ENCODE data around the gene CPNE5. TPM values are rescaled to one million over a fixed set of nuclear protein-coding genes. Genes with fewer than 3 reads are reported as not detected.

Gene CPNE5
- total and polyA plus RNA-seq, 7 donors = 0.03 to 1.7 (median 0.41) TPM

DNA sequence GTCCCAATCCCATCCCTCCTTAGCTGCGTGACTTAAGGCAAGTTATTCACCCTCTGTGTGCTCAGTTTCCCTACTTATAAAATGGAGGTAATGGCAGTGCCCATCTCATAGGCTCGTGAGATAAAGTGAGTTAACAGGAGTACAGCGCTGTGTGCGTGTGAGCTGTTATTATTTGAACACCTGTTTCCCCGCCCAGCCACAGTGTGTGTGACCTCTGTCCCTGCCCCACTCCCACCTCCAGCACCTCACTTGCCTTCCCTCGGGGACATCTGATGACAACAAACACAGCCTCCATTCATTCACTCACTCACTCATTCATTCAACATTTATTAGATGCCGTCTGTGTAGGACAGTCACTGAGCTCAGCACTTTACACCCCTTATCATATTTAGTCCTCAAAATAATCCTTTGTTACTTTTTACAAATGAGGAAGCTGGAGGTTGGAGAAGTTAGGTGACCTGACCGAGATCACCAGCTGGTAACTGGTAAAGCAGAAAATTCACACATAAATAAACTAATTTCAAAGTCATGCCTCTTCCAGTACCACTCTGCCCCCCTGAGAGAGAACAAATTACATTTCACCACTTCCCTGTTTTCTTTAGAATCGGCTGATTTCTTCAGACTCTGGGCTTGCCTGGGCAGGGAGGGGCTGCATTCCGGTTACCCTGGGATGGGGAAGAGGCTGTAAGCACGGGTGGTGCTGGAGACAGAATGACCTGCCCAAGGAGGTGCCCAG is 58.6 kb downstream of the CPNE5 start:
- WGBS, 3 donors = 70 to 74% (median 73%) methylated on average over 11 of the region's 11 CpGs
- Histone ChIP-seq H3K4me3 (no peak overlapping the region), H3K36me3 (ENCODE audit: insufficient read depth in 1 of 2, low read depth in 1 of 2) (no peaks in the 10 kb centered on the region), H3K4me1 (no peaks in the 10 kb centered on the region), H3K9me3 (no peaks in the 10 kb centered on the region), H3K27ac (no peak overlapping the region), H3K27me3 (ENCODE audit: insufficient read depth in 3 of 3, low read length in 2 of 3) (peaks cover 0 to 3% (median 0%) of the 10 kb centered on the region in 3 donors)
- TF ChIP-seq, protein P1, sequence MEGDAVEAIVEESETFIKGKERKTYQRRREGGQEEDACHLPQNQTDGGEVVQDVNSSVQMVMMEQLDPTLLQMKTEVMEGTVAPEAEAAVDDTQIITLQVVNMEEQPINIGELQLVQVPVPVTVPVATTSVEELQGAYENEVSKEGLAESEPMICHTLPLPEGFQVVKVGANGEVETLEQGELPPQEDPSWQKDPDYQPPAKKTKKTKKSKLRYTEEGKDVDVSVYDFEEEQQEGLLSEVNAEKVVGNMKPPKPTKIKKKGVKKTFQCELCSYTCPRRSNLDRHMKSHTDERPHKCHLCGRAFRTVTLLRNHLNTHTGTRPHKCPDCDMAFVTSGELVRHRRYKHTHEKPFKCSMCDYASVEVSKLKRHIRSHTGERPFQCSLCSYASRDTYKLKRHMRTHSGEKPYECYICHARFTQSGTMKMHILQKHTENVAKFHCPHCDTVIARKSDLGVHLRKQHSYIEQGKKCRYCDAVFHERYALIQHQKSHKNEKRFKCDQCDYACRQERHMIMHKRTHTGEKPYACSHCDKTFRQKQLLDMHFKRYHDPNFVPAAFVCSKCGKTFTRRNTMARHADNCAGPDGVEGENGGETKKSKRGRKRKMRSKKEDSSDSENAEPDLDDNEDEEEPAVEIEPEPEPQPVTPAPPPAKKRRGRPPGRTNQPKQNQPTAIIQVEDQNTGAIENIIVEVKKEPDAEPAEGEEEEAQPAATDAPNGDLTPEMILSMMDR (IDR thresholded peaks at IDR 0.05) = no peak
- ATAC-seq (no peak), DNase-seq (no peak)
- intact Hi-C loops (cut with DNase I) = no loop called here

DNA sequence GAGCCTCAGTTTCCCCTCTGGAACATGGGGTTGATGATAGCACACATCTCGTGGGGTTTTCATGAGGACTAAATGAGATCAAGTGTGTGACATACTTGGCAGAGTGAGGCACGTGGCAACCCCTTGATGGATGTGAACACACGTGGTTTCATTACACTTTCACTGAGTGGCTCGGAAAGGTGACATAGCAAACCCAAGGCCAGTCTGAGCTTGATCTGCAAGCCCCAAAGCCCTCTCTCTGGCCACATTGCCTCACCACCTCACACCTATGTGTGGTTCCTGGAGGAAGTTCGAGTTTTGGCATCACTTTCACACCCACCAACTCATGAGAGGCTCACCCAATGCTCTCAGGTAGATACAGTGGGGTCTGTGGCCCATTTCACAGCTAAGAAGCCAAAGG is 60.0 kb downstream of the CPNE5 start:
- H3K4me1 ChIP-seq = no peaks in the 10 kb centered on the region
- intact Hi-C loops (cut with DNase I) = no loop called here
- H3K36me3 ChIP-seq (ENCODE audit: insufficient read depth in 1 of 2, low read depth in 1 of 2) = no peaks in the 10 kb centered on the region
- no peak overlapping the region for H3K27ac ChIP-seq
- DNase-seq (no peak), ATAC-seq (no peak)
- TF ChIP-seq, protein P1 (IDR thresholded peaks at IDR 0.05) = no peak
- 82 to 87% (median 85%) methylated on average over 5 of the region's 5 CpGs for WGBS, 3 donors
- no peak overlapping the region for H3K4me3 ChIP-seq
- no peaks in the 10 kb centered on the region for H3K9me3 ChIP-seq
- H3K27me3 ChIP-seq (ENCODE audit: insufficient read depth in 3 of 3, low read length in 2 of 3) = peaks cover 0 to 3% (median 0%) of the 10 kb centered on the region in 3 donors

DNA sequence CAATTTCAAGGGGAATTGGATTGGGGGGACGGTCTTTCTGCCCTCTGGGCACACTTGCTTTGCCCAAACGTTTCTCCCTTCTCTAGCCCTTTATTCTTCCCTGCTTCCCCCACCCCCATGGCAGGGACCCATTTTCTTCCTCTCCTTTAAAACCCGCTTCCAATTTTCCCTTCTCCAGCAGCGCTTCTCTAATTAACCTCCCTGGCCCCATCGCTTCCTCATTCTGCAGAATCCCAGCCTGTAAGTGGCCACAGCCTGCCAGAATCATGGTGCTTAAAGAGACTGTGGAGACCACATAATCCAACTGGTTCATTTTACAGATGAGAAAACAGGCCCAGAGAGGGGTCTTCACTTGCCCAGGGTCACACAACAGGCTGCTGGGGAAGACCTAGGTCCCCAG is 61.4 kb downstream of the CPNE5 start:
- Histone ChIP-seq H3K4me1 (no peaks in the 10 kb centered on the region), H3K9me3 (no peaks in the 10 kb centered on the region), H3K4me3 (no peak overlapping the region), H3K27ac (no peak overlapping the region), H3K27me3 (ENCODE audit: insufficient read depth in 3 of 3, low read length in 2 of 3) (peaks cover 0 to 3% (median 0%) of the 10 kb centered on the region in 3 donors), H3K36me3 (ENCODE audit: insufficient read depth in 1 of 2, low read depth in 1 of 2) (no peaks in the 10 kb centered on the region)
- TF ChIP-seq, protein P1 (IDR thresholded peaks at IDR 0.05) = no peak
- WGBS, 3 donors = 64 to 70% (median 64%) methylated on average over 5 of the region's 5 CpGs
- ATAC-seq (no peak), DNase-seq (no peak)
- intact Hi-C loops (cut with DNase I) = no loop called here

DNA sequence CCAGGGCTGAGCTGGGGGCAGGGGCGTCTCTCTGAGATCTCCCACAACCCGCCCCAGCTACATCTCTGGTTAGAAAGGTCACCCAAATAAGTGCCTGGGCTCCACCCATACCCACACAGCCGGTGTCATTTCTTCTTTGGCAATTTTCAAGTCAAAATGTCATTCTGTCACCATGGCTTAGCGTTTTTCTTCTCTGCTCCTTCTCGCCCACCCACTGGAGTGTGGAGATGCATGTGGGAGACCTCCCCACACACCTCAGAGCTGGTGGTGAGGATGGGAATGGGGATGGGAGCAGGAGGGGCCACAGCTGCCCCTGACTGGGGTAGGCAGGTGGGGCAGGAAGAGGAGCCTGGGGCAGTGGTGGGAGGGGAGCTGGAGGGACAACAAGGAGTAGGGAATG is 63.1 kb downstream of the CPNE5 start:
- DNase-seq (no peak), ATAC-seq (no peak)
- Histone ChIP-seq H3K27ac (no peak overlapping the region), H3K27me3 (ENCODE audit: insufficient read depth in 3 of 3, low read length in 2 of 3) (peaks cover 0 to 3% (median 0%) of the 10 kb centered on the region in 3 donors), H3K36me3 (ENCODE audit: insufficient read depth in 1 of 2, low read depth in 1 of 2) (no peaks in the 10 kb centered on the region), H3K4me3 (no peak overlapping the region), H3K9me3 (no peaks in the 10 kb centered on the region), H3K4me1 (no peaks in the 10 kb centered on the region)
- TF ChIP-seq, protein P1 (IDR thresholded peaks at IDR 0.05) = no peak
- 85 to 89% (median 86%) methylated on average over 5 of the region's 5 CpGs for WGBS, 3 donors
- intact Hi-C loops (cut with DNase I) = no loop called here

DNA sequence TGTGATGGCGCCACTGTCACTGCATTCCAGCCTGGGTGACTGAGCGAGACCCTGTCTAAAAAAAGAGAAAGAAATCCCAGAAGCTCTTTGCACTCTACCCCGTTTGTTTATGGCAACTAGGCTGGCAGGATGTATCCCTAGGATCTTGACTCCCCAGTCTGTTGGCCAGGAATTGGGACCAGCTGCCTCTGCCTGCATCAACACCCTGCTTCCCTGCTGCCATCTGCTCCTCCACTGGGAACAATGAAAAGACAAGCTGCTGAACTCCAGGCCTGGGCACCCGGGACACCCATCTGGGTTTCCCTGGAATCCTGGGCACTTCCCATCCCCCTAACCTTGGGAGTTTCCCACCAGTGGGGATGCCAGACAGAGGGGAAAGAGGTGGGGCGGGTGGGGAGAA is 64.9 kb downstream of the CPNE5 start:
- H3K4me1 ChIP-seq = peaks cover 5% of the 10 kb centered on the region
- no peaks in the 10 kb centered on the region for H3K36me3 ChIP-seq (ENCODE audit: insufficient read depth in 1 of 2, low read depth in 1 of 2)
- no peak overlapping the region for H3K4me3 ChIP-seq
- no peaks in the 10 kb centered on the region for H3K27me3 ChIP-seq (ENCODE audit: insufficient read depth in 3 of 3, low read length in 2 of 3)
- intact Hi-C loops (cut with DNase I) = no loop called here
- TF ChIP-seq, protein P1 (IDR thresholded peaks at IDR 0.05) = no peak
- DNase-seq (no peak), ATAC-seq (no peak)
- 53 to 64% (median 59%) methylated on average over 5 of the region's 5 CpGs for WGBS, 3 donors
- H3K27ac ChIP-seq = no peak overlapping the region
- H3K9me3 ChIP-seq = no peaks in the 10 kb centered on the region

All from psoas muscle (tissue), 8 donors.